Umbilical cord (tissue), 2 donors: ENCODE measurements around the gene HSH2D. TPM values are rescaled to one million over a fixed set of nuclear protein-coding genes. Genes with fewer than 3 reads are reported as not detected.

Source experiments
- DNase-seq: peaks from one replicate; pipeline ENCODE4 v3.0.0-alpha.2; 2015; ENCODE audit warnings: low spot score
- total RNA-seq: library from RNA; depleted of rRNA; stranded (reverse); fragments of >200 nt; gene quantifications from one replicate; pipeline ENCODE4 v1.2.3, GENCODE V29; 2014; ENCODE audit warnings: low replicate concordance; ENCODE audit not compliant: insufficient read depth

HSH2D gene
- total RNA-seq, 1 donor from 2014 or later, result 1.7 TPM

GRCh38 chr19:16191216-16191908 lies 47.9 kb downstream of the HSH2D start:
- no peak for DNase-seq

GRCh38 chr19:16193466-16193865 lies 50.0 kb downstream of the HSH2D start:
- DNase-seq, result no peak

- DNase-seq, result no peak
Observed at GRCh38 chr19:16197188-16197621, 53.7 kb downstream of the HSH2D start.

GRCh38 chr19:16197622-16198369 lies 54.3 kb downstream of the HSH2D start, which contains the start of gene AP1M1:
Gene AP1M1 (plus strand): TSS chr19:16197911. CDS start chr19:16198027, 116 bp downstream.
- DNase-seq, result peak; percentile 99

- no peak for DNase-seq
Observed at GRCh38 chr19:16198370-16198651, 54.8 kb downstream of the HSH2D start.

- no peak for DNase-seq
Observed at GRCh38 chr19:16199275-16199932, 55.9 kb downstream of the HSH2D start.

GRCh38 chr19:16200038-16201010 lies 56.8 kb downstream of the HSH2D start:
- DNase-seq, result no peak

GRCh38 chr19:16201011-16201391 lies 57.5 kb downstream of the HSH2D start:
- no peak for DNase-seq

GRCh38 chr19:16202320-16203255 lies 59.1 kb downstream of the HSH2D start:
- DNase-seq, result no peak

GRCh38 chr19:16203256-16204004 lies 59.9 kb downstream of the HSH2D start:
- DNase-seq, result no peak

GRCh38 chr19:16204005-16204294 lies 60.5 kb downstream of the HSH2D start:
- no peak for DNase-seq

GRCh38 chr19:16205205-16206045 lies 61.9 kb downstream of the HSH2D start:
- DNase-seq, result no peak

GRCh38 chr19:16206046-16206605 lies 62.6 kb downstream of the HSH2D start:
- no peak for DNase-seq

GRCh38 chr19:16206637-16207036 lies 63.2 kb downstream of the HSH2D start:
- DNase-seq, result no peak

GRCh38 chr19:16207063-16207462 lies 63.6 kb downstream of the HSH2D start:
- no peak for DNase-seq

GRCh38 chr19:16207490-16208025 lies 64.1 kb downstream of the HSH2D start:
- DNase-seq, result no peak
